Inferior parietal cortex (tissue), 1 donor: Measurements from ENCODE around the gene KBTBD4.
"Not testable (repeated sequence)": the region's sequence is repeated elsewhere in the genome, so short reads cannot be mapped to it uniquely, and the experiment has no call there.

ENCODE experiments used
- DNase-seq: peaks from one replicate; pipeline ENCODE4 v3.0.0-alpha.2; 2016; ENCODE audit errors: extremely low spot score

The KBTBD4 gene

DNA sequence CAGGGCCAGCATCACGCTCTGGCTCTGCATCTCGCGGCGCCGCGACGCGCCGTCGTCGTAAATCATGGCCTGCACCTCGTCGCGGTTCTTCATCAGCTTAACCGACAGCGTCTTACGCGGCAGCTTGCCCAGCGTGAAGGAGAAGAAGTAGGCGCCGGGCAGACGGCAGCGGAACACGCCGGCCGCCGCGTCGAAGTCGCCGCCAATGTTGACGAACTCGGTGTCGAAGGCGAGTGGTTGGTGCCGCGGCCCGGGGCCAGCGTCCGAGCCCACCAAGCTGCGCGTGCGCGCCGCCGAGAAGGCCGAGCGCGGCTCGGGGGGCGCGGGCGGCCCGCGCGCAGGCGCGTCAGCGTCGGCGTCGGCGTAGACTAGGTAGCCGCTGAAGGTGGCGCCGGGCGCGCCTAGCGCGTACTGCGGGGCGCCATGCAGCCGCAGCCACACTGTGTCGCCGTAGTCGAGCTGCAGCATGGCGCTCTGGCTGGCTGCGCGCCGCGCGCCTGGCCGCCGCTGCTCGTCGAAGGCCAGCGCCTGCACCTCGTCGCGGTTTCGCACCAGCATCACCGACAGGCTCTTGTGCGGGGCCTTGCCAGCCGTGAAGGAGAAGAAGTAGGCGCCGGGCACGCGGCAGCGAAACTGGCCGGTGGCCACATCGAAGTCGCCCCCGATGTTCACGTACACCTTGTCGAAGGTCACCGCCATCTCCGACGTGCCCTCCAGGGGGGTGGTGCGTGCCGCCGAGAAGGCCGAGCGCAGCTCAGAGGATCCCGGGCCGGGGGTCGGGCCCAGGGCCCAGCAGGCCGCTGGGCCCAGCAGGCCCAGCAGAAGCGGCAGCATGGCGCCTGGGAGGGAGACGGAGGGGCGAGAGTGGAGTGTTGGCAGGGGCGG, 11.4 kb upstream of the KBTBD4 start:
- no peak for DNase-seq

DNA sequence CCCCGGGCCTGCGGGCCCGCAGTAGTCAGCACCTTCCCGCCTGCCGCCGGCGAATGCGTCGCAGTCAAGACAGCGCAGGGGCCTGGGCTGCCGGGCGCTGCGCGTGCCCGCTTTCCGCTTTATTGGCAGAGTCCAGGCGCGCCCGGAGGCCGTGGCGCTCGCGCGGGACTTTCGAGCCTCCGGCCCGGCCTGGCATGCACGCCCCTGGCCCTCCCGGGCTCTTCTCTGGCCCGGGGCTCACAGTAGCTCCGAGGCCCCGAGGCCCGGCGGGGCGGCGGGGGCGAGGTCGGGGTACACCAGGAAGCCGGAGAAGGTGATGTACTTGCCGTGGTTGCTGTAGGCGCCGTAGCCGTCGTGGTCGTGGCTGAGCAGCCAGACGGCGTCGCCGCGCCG, 10.8 kb upstream of the KBTBD4 start:
- no peak for DNase-seq

DNA sequence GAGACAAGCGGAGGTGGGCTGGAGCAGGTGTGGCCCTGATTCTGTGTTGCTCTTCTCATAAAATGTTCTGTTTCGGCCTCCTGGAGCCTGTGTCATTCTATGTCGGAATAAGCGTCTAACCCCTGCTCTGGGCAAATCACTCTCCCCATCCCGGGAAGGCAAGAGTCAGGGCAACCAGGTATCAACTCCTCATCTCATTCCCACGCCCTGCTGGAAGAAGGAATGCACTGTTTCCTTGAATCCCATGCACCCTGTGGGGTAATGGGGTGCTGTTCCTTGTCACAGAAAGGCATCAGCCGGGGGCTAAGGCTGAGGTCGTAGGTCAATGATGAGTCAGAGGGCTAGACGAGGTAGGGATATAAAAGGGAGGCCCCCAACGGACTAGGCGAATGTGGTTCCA, 10.3 kb upstream of the KBTBD4 start:
- DNase-seq: no peak

DNA sequence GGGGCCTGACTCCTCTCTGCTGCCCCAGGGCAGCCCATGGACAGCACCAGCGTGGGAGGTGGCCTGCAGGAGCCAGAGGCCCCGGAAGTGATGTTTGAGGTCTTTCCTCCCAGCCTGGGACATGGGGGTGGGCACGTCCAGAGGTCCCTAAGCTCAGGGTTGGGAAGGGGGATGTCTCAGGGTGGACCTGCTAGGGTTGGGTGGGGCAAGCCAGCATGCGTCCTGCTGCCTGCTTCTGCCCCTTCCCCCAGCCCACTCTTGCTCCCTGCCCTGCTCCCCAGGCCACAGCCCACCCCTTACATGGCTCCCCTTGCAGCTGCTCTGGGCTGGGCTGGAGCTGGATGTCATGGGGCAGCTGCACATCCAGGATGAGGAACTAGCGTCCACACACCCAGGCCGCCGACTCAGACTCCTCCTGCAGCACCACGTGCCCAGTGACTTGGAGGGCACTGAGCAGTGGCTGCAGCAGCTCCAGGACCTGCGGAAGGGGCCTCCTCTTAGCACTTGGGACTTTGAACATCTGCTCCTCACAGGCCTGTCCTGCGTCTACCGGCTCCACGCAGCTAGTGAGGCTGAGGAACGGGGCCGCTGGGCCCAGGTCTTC, 9.1 kb upstream of the KBTBD4 start:
- DNase-seq: peak; percentile 9

DNA sequence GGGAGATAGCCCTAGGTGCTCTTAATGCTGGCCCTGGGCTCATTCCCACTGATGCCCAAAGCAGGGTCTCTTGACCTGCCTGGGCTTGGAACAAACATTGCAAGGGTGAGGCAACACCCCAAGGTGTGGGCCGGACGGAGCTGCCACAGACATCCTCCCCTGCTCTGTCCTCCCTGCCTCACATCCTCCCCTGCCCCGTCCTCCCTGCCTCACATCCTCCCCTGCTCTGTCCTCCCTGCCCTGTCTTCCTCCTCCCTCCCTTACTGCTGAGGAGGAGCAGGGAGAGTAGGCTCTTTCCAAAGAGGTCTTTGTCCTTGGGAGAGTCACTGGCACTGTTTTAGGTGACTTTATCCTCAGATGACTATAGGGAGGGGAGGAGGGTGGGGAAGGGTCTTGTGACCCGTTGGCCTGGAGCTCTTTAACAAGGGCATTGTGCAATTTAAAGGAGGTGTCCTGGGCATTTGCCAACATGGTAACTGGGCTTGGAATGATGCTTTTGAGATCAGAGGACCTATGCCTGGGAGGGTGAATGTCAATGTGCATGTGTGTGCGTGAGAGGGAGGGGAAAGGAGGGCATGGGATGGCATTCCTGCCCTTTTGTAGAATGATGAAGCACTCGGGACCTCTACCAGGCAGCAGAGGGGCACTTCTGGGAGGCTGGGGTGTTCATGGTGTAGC, 8.4 kb upstream of the KBTBD4 start:
- DNase-seq: no peak

DNA sequence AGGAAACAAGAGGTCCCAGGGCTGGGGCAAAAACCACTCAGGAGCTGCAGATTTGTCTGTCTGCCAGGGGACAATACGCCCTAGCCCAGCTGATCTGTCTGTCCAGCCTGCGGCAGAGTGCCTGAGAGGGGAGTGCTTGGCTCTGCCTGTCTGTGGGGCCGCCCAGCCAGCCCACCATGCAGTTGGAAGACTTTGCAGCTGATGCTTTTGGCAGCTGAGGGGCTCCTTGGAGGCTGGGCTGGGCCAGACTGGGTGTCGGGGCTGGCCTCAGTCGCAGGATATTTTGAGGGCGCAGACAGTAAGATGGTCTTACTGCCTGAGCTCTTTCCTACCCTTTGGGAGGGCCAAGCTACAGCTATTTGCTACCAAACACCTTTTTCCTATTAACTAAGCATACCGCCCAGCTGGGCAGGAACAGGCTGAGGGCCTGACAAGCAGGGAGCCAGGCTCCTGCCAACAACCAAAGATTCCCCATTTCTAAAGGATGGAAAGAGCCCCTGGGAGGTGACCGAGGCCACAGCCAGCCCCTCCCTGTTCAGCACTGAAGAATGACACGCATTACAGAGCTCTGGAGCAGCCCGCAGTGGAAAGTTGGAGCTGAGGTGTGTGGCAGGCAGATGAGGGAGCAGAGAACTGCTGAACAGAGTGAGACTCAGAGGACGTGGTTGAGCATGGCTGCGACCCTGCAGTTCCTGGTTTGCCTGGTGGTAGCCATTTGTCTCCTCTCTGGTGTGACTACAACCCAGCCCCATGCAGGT, 7.5 kb upstream of the KBTBD4 start, which contains the start of gene FAM180B:
Gene FAM180B, plus strand, starts transcription at position 581 of the 758 bp plus-strand sequence. Its CDS starts 91 bp downstream, at position 672.
- DNase-seq: no peak

DNA sequence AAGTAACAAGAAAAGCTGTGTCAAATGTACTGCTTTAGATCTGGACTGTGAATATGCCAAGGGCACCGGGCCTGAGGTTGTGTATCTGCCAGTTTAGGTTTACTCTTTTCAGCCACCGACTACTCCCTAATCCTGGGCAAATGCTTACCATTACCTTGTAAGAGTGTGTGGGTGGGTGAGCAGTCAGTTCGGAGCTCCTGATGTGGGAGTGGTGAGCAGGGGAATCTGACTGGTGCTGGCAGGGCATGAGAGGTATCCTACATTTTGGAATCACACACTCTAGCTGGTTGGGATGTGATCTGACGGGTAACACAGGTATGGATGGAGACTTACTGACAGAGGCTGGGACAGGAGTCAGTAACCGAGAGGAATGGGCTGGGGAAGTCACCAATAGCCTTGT, 5.1 kb upstream of the KBTBD4 start:
- DNase-seq: peak; percentile 5

DNA sequence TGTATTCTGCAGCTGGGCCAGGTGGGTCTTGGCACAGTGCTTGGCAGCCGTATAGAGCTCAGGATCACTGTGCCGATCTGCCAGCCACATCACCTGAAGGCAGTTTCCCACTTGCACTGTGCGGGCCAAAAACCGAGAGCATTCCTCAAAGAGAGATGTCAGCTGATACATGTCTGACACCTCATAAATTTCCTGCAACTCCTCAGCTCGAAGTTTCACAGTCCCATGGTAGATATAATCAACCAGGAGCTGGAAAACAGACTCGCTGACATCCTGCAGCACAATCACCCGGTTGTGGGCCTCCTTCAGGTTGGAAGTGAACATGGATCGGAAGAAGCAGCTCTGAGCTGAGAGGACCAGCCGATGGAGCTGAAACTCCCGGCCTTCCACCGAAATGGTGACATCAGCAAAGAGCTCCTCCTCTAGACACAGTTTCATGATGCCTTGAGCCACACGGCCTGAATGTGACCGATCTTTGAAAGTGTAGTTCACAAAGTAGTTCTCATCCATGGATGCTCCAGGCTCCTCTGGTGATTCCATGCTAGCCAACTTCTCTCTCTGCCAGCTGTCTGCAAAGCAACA, 1.2 kb downstream of the KBTBD4 start:
- DNase-seq: no peak

DNA sequence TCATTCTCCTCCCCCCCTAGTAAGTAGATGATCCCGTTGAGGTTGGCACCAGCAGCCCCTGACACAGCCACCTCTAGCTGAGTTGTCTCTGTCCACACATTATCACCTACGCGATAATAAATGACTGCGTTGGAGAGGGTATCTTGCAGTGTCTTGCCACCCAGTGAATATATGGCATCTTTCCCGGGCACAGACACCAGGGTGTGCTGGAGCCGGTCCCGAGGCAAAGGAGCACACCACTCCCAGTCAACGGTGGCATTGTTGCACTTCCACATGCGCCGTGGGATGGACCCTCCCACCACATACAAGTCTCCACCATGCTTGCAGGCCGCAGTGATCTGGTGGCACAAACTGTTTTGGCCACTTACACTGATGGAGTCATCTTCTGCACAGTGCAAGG, 5.4 kb downstream of the KBTBD4 start:
- DNase-seq: peak; percentile 31

DNA sequence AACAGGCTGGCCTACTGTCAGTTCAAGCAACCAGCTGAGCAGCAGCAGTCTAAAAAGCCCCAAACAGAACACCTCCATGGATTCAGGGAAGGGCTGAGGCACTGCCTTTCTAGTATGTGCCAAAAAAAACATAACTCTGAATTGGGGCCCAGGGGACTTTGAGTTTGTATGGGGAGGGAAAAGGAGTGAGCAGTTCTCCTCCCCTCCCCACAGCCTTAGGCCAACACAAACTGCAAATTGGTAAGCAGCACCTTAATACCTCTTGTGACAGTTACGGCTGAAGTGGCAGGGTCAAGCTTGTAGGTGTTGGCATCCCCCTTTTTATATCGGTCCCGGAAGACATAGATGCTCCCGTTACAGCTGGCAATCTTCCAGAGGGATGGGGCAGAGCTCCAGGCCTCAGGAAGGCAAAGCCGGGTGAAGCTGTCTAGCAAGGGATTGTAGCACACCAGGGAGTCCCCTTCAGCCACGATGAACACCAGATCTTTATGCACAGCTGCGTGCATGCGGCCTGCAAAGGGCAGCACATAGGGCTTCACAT, 6.0 kb downstream of the KBTBD4 start:
- DNase-seq: peak; percentile 17

DNA sequence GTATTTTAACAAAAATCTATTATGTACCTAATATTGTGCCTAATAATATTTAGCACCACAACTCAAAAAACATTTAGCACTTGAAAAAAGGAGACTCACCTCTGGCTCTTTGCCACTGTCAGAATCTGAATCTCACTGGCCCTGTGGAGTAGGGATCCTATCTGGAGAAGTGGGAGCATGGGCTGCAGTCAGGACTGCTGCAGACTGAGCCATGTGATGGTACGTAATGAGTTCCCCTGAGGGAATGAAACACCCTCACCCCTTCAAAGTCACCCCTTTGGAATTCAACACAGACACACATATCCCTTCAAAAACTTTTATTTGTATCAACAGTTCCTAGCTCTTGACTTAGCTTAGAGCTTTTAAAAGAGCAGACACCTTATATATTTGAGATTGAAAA, 6.9 kb downstream of the KBTBD4 start:
- DNase-seq: no peak

DNA sequence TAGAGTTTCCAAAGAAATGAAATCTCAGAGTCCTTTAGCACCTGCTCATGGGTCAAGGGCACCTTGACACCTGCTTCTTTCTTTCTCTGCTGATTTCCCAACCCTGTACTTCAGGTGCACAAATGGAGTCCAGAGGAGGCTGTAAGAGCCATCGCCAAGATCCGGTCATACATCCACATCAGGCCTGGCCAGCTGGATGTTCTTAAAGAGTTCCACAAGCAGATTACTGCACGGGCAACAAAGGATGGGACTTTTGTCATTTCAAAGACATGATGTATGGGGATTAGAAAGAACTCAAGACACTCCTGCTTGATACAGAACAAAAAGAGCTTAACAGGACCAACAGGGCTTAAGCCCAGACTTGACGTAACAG, 7.4 kb downstream of the KBTBD4 start:
- no peak for DNase-seq

DNA sequence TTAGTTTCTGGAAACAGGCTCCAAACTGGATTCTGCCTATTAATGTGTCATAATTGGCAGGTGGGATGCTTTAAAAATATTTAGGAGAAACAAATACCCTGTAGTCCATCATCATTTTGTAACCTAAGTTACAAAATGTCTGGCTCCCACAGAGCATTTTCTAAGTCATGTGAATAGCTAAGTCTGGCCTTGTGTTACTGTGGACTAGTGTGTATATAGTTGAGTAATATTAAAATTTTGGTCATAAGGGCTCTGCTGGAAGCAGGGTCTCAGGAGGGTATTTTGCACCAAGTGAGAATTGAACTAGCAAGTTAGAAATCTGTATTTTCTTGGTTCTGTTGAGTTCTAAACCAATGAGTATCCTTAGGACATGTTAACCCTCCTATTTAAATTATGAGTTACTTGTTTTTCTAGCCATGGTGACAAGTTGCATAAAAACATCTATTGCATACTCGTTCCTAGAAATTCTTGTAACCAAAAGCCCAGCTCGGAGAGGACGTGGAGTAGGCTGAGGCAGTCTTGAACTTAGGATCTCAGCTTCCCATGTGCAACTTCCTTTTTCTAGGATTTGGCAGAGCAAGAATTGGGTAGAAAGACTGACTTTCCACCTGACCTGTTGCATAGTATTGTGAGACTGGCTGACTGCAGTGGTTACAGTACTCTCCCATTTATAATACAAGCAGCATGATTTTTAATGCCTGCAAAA, 8.0 kb downstream of the KBTBD4 start:
- DNase-seq: no peak

DNA sequence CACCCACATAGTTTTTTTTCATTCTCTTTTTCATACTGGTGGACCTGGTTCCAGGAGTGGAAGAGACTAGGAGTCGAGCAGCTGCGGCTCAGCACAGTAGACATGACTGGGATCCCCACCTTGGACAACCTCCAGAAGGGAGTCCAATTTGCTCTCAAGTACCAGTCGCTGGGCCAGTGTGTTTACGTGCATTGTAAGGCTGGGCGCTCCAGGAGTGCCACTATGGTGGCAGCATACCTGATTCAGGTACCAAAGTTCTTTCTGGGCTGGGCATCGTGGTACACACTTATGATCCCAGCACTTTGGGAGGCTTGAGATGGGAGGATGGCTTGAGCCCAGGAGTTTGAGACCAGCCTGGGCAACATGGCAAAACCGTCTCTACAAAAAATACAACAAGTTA, 9.1 kb downstream of the KBTBD4 start:
- DNase-seq: no peak

DNA sequence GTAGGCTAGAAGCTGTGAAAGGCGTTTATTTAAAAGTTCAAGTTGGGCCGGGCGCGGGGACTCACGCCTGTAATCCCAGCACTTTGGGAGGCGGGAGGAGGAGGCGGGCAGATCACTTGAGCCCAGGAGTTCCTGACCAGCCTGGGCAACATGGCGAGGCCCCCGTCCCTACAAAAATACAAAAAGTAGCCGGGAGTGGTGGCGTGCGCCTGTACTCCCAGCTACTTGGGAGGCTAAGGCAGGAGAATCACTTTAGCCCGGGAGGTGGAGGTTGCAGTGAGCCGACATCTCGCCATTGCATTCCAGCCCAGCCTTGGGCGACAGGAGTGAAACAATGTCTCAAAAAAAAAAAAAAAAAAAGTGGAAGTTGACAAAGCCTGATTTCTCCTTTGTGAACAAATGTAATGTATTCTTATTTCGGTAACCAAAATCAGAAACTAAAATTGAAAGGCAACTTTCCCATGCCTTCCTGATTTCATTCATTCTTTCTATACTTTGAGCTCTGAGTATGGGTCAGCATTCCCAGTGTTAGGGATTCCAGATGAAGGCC, 12.5 kb downstream of the KBTBD4 start:
- no peak for DNase-seq

DNA sequence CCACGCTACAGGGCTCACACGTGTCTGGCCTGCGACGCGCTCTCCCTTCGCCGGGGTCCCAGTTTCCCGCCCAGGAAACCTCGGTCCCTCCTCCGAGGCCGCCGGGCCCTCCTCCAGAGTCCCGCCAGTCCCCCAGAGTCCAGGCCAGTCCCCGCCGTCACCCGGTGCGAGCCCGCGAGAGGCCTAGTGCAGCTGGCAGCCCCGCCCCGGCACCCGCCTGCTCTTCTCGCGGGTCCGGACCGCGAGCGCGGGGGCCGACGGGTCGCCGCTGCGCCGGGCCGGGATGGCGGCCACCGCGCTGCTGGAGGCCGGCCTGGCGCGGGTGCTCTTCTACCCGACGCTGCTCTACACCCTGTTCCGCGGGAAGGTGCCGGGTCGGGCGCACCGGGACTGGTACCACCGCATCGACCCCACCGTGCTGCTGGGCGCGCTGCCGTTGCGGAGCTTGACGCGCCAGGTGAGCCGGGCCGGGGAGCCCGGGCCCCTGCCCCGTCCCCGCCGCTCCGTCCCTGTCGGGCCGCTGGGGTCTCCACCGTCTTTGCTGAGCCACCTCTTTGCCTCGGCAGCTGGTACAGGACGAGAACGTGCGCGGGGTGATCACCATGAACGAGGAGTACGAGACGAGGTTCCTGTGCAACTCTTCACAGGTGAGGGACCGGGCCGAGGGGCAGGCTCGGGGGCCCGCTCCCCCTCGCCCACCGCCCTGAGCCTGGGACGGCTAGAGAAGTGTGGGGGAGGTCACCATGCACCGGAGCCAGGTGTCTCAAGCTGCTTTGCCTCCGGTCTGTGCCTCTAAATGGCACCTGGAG, 13.2 kb downstream of the KBTBD4 start, which contains the start of gene PTPMT1:
Gene PTPMT1, plus strand, starts transcription at position 260 of the 809 bp plus-strand sequence. Its CDS starts 24 bp downstream, at position 284.
- peak; percentile 33 for DNase-seq

DNA sequence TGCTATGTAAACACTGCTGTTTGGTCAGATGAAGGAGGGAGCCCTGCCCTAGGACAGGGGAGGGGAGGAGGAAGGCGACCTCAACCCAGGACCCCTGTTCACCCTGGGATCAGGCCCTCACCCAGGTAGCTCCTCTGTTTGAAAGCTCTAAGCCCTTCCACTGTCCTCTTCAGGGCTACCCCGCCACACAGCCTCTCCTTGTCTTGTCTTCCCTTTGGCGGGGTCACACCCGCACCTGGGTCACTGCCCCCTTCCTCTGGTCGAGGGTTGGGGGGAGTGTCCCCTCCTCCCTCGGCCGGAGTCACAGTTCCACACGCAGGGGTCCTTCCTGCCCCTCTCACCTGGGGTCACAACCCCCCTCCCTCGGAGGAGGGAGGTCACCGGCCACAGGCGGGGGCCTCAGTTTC, 13.8 kb downstream of the KBTBD4 start:
- DNase-seq: no peak

DNA sequence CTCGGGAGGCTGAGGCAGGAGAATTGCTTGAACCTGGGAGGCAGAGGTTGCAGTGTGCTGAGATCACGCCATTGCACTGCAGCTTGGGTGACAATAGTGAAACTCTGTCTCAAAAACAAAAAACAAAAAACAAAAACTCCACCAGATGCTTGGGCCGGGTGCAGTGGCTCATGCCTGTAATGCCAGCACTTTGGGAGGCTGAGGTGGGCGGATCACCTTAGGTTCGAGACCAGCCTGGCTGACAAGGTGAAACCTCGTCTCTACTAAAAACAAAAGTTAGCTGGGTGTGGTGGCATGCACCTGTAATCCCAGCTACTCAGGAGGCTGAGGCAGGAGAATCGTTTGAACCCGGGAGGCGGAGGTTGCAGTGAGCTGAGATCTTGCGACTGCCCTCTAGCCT, 14.4 kb downstream of the KBTBD4 start:
- DNase-seq: not testable (repeated sequence)

DNA sequence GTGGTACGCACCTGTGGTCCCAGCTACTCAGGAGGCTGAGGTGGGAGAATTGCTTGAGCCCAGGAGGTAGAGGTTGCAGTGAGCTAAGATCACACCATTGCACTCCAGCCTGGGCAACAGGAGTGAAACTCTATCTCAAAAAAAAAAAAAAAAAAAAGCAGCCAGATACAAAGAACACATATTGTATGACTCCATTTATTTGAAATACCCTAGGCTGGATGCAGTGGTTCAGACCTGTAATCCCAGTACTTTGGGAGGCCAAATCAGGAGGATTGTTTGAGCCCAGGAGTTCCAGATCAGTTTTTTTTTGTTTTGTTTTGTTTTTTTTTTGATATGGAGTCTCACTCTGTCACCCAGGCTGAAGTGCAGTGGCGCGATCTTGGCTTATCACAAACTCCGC, 16.4 kb downstream of the KBTBD4 start:
- DNase-seq: not testable (repeated sequence)
